Neuronal stem cell (in vitro differentiated cells): Measurements from ENCODE around the gene TCTN3.

ENCODE experiments used
- DNase-seq: peaks from one replicate; pipeline ENCODE4 v3.0.0-alpha.2; 2013; ENCODE audit warnings: low spot score
- H2AFZ ChIP-seq: one replicate; pipeline ENCODE4 v1.6.1; 2013; ENCODE audit warnings: mild to moderate bottlenecking, low read length, inconsistent platforms
- H2AK5ac ChIP-seq: 2 replicates; pipeline ENCODE4 v1.6.1; 2013; ENCODE audit warnings: low read depth, mild to moderate bottlenecking, inconsistent platforms, low read length, moderate library complexity, mixed read lengths
- H2BK120ac ChIP-seq: 2 replicates; pipeline ENCODE4 v1.6.1; 2013; ENCODE audit warnings: low read depth, mild to moderate bottlenecking, inconsistent platforms, low read length, moderate library complexity, mixed read lengths
- H2BK12ac ChIP-seq: one replicate; pipeline ENCODE4 v1.6.1; 2013; ENCODE audit warnings: low read length, inconsistent platforms
- H2BK15ac ChIP-seq: 2 replicates; pipeline ENCODE4 v1.6.1; 2013; ENCODE audit warnings: mild to moderate bottlenecking, low read length, inconsistent platforms, mixed read lengths
- H2BK5ac ChIP-seq: one replicate; pipeline ENCODE4 v1.6.1; 2013; ENCODE audit warnings: inconsistent platforms, mild to moderate bottlenecking, low read length, moderate library complexity
- H3K14ac ChIP-seq: one replicate; pipeline ENCODE4 v1.6.1; 2013; ENCODE audit warnings: low read length, inconsistent platforms
- H3K18ac ChIP-seq: 2 replicates; pipeline ENCODE4 v1.6.1; 2013; ENCODE audit warnings: low read length, inconsistent platforms
- H3K23ac ChIP-seq: 2 replicates; pipeline ENCODE4 v1.6.1; 2013; ENCODE audit warnings: low read depth, mild to moderate bottlenecking, mixed read lengths, low read length, inconsistent platforms; ENCODE audit not compliant: poor library complexity
- H3K27ac ChIP-seq: replicated peaks from 3 replicates; pipeline ENCODE4 v1.5.1; 2013; ENCODE audit warnings: low read length, inconsistent platforms
- H3K27me3 ChIP-seq, 3 experiments: 2 replicates each; pipeline ENCODE4 v1.6.1; 2013; ENCODE audit warnings: low read length in 3 of 3, mild to moderate bottlenecking in 2 of 3, inconsistent platforms in 1 of 3, low read depth in 1 of 3, mixed read lengths in 1 of 3, moderate library complexity in 1 of 3; ENCODE audit not compliant: control insufficient read depth in 3 of 3, insufficient read depth in 3 of 3
- H3K36me3 ChIP-seq, 2 donors: replicated peaks in 1 of 2; 2 replicates each; pipeline ENCODE4 v1.6.1; 2013; ENCODE audit warnings: low read length in 2 of 2; ENCODE audit not compliant: control insufficient read depth in 2 of 2, insufficient read depth in 2 of 2
- H3K4ac ChIP-seq: 2 replicates; pipeline ENCODE4 v1.6.1; 2013; ENCODE audit warnings: inconsistent platforms, mild to moderate bottlenecking, low read length, moderate library complexity
- H3K4me1 ChIP-seq, 2 donors: 1 replicate in 1 of 2; 2 replicates in 1 of 2; pipeline ENCODE4 v1.6.1; 2013; ENCODE audit warnings: low read length in 2 of 2, low read depth in 1 of 2; ENCODE audit not compliant: control insufficient read depth in 2 of 2, insufficient read depth in 1 of 2
- H3K4me2 ChIP-seq: one replicate; pipeline ENCODE4 v1.6.1; 2013; ENCODE audit warnings: mild to moderate bottlenecking, low read length, inconsistent platforms; ENCODE audit not compliant: insufficient read depth, poor library complexity, severe bottlenecking
- H3K4me3 ChIP-seq, 2 donors: 2 replicates each; pipeline ENCODE4 v1.5.1; 2013; ENCODE audit warnings: low read length in 2 of 2, mild to moderate bottlenecking in 2 of 2, inconsistent platforms in 1 of 2, moderate library complexity in 1 of 2
- H3K79me1 ChIP-seq: one replicate; pipeline ENCODE4 v1.6.1; 2013; ENCODE audit warnings: low read depth, mild to moderate bottlenecking, inconsistent platforms, low read length, moderate library complexity
- H3K9ac ChIP-seq: one replicate; pipeline ENCODE4 v1.6.1; 2013; ENCODE audit warnings: mild to moderate bottlenecking, low read depth, low read length, inconsistent platforms; ENCODE audit not compliant: poor library complexity
- H3K9me3 ChIP-seq, 2 donors: replicated peaks in 1 of 2; 2 replicates each; pipeline versions ENCODE3 to v1.6.1; 2013; ENCODE audit warnings: low read length in 2 of 2, mild to moderate bottlenecking in 2 of 2, inconsistent platforms in 1 of 2, low read depth in 1 of 2, mixed read lengths in 1 of 2, moderate library complexity in 1 of 2; ENCODE audit not compliant: control insufficient read depth in 2 of 2, insufficient read depth in 1 of 2
- H4K8ac ChIP-seq: one replicate; pipeline ENCODE4 v1.6.1; 2013; ENCODE audit warnings: low read depth, mild to moderate bottlenecking, inconsistent platforms, low read length, moderate library complexity
- H4K91ac ChIP-seq: one replicate; pipeline ENCODE4 v1.6.1; 2013; ENCODE audit warnings: low read length, low read depth, mild to moderate bottlenecking, inconsistent platforms; ENCODE audit not compliant: poor library complexity
- WGBS, 2 donors: extraction: QIAGEN DNeasy Blood & Tissue Kit; methylation state at CpG; one replicate each; pipeline ENCODE4 v1.1.7; 2013; ENCODE audit warnings: missing lambda C conversion rate in 2 of 2, mixed read lengths in 1 of 2; ENCODE audit not compliant: insufficient read length in 2 of 2, insufficient replicate concordance in 1 of 2; ENCODE audit errors: extremely low coverage in 2 of 2; 5-methylcytosine and 5-hydroxymethylcytosine counted together

The TCTN3 gene

GRCh38 chr10:95716466-95716865, 22.7 kb upstream of the TCTN3 start:
- H2BK12ac ChIP-seq: no peak overlapping the region
- WGBS, 2 donors: no CpG with 5 or more reads among the region's 3 CpGs

GRCh38 chr10:95711492-95711891, 17.8 kb upstream of the TCTN3 start:
- Histone ChIP-seq H3K9me3 (peaks cover 0 to 1% of the 10 kb centered on the region in 2 donors), H3K23ac (no peak overlapping the region), H3K4me1 (no peaks in the 10 kb centered on the region), H2BK120ac (no peak overlapping the region), H3K79me1 (no peaks in the 10 kb centered on the region), H3K27ac (no peak overlapping the region), H3K27me3 (peaks cover 0 to 11% (median 0%) of the 10 kb centered on the region in 3 experiments), H2AFZ (no peak overlapping the region), H3K4ac (no peak overlapping the region), H4K91ac (no peak overlapping the region), H3K14ac (no peak overlapping the region), H4K8ac (no peak overlapping the region), H2AK5ac (no peak overlapping the region), H3K4me2 (no peak overlapping the region), H2BK15ac (no peak overlapping the region), H3K4me3 (no peak overlapping the region), H3K9ac (no peak overlapping the region), H2BK5ac (no peak overlapping the region), H3K18ac (no peak overlapping the region), H2BK12ac (no peak overlapping the region), H3K36me3 (no peaks in the 10 kb centered on the region)
- no peak for DNase-seq
- no CpG with 5 or more reads among the region's 4 CpGs for WGBS, 2 donors

More at GRCh38 chr10:95716466-95716865, 22.7 kb upstream of the TCTN3 start:
- Histone ChIP-seq H3K79me1 (no peaks in the 10 kb centered on the region), H3K23ac (no peak overlapping the region), H2BK120ac (no peak overlapping the region), H3K4me1 (no peaks in the 10 kb centered on the region), H3K9me3 (no peaks in the 10 kb centered on the region), H3K27ac (no peak overlapping the region), H3K36me3 (no peaks in the 10 kb centered on the region), H3K18ac (no peak overlapping the region), H2AFZ (no peak overlapping the region), H3K4me3 (no peak overlapping the region), H2BK15ac (no peak overlapping the region), H2AK5ac (no peak overlapping the region), H3K4ac (no peak overlapping the region), H2BK5ac (no peak overlapping the region), H4K91ac (no peak overlapping the region), H4K8ac (no peak overlapping the region), H3K14ac (no peak overlapping the region), H3K9ac (no peak overlapping the region), H3K27me3 (peaks cover 0 to 11% (median 0%) of the 10 kb centered on the region in 3 experiments), H3K4me2 (no peak overlapping the region)
- no peak for DNase-seq

GRCh38 chr10:95706990-95707389, 13.3 kb upstream of the TCTN3 start:
- Histone ChIP-seq H3K27ac (no peak overlapping the region), H3K4me2 (no peak overlapping the region), H3K14ac (no peak overlapping the region), H2BK120ac (no peak overlapping the region), H3K27me3 (peaks cover 0 to 4% (median 0%) of the 10 kb centered on the region in 3 experiments), H2AFZ (no peak overlapping the region), H4K91ac (no peak overlapping the region), H3K36me3 (no peaks in the 10 kb centered on the region), H2BK15ac (no peak overlapping the region), H3K23ac (peak overlapping the region; percentile 55), H3K4ac (no peak overlapping the region), H2BK12ac (peak overlapping the region; percentile 84), H3K79me1 (no peaks in the 10 kb centered on the region), H4K8ac (no peak overlapping the region), H2AK5ac (no peak overlapping the region), H3K18ac (peak overlapping the region; percentile 76), H2BK5ac (no peak overlapping the region), H3K9me3 (peaks cover 4% of the 10 kb centered on the region in 2 donors), H3K9ac (no peak overlapping the region), H3K4me3 (peak overlapping the region in 1 of 2 donors; percentile 50), H3K4me1 (no peaks in the 10 kb centered on the region)
- no peak for DNase-seq
- no CpG with 5 or more reads among the region's 7 CpGs for WGBS, 2 donors

- no peak overlapping the region for H4K8ac ChIP-seq
- H3K9ac ChIP-seq: no peak overlapping the region
- peaks cover 4% of the 10 kb centered on the region in 2 donors for H3K9me3 ChIP-seq
- H2BK5ac ChIP-seq: no peak overlapping the region
- no peak overlapping the region for H3K18ac ChIP-seq
- H3K36me3 ChIP-seq: no peaks in the 10 kb centered on the region
- DNase-seq: no peak
- no peak overlapping the region for H2BK120ac ChIP-seq
- H3K4me3 ChIP-seq: no peak overlapping the region
- H2BK15ac ChIP-seq: no peak overlapping the region
- no peaks in the 10 kb centered on the region for H3K27me3 ChIP-seq
- H3K4me2 ChIP-seq: no peak overlapping the region
- peak overlapping the region; percentile 84 for H2BK12ac ChIP-seq
- no peak overlapping the region for H3K14ac ChIP-seq
- H3K27ac ChIP-seq: no peak overlapping the region
- no peaks in the 10 kb centered on the region for H3K4me1 ChIP-seq
- H2AK5ac ChIP-seq: no peak overlapping the region
- WGBS, 2 donors: no CpG with 5 or more reads among the region's 6 CpGs
- no peak overlapping the region for H2AFZ ChIP-seq
- no peak overlapping the region for H3K4ac ChIP-seq
- no peak overlapping the region for H3K23ac ChIP-seq
- no peaks in the 10 kb centered on the region for H3K79me1 ChIP-seq
- H4K91ac ChIP-seq: no peak overlapping the region
Observed at GRCh38 chr10:95706573-95706972, 12.8 kb upstream of the TCTN3 start.
